ENCODE data around the gene CMYA5.

The CMYA5 gene

DNA sequence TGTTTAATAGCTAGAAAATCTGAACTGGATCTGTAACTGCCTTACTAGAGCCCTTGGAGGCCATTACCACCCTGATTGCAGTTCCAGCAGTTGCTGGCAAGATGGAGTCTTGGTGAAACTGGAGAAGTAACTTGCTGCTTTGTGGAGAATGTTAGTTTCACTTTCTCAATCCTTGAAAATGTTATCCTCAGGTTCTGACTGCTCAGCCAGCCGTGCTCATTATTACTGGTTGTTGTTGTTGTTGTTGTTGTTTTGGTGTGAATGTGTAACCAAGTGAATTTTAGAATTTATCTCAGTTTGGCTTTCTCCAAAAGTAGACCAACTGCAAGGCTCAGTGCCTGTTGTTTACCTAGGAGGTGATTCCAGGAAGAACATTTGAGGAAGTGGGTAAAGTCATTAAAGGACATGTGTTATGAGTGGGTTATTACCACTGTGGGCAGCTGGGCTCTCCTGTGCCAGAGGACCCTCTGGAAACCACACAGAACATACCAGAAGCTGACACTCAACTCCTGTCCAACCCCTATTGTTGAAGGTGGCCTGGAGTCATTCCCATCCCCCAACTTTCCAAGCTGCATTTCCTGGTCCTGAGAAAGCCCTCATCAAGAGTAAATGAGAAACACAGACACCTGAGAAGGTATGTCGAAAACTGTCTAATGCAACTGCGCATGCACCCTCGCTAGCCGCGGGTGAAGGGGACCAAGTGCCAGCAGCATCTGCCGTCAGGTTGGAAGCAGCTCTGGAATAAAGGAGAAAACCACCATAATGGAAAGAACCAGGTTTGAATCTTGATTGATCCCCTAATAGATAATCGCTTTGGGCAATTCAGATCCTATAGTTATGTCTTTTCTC, 111.6 kb downstream of the CMYA5 start:
- DNase-seq: no peak

DNA sequence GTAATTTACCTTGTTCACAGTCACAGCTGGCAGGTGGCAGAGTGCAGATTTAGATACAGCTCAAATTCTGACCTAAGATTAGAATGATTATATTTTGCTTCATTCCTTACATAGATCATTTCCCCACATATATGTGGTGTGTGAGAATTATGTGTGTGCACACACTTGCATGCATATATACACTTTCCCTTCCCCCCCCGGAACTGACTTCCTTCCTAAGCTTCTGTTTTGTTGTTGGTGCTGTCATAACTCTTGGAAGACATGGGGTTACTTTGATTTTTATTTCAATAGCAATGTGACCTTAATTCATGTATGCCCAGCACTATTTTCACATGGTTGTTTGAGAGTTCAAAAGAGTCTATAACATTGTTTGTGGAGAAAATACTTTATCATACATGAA, 112.8 kb downstream of the CMYA5 start:
- no peak for DNase-seq

GRCh38 chr5:79803007-79803406, 113.4 kb downstream of the CMYA5 start:
- no peak for DNase-seq

GRCh38 chr5:79806741-79807140, 117.1 kb downstream of the CMYA5 start:
- DNase-seq: no peak

DNA sequence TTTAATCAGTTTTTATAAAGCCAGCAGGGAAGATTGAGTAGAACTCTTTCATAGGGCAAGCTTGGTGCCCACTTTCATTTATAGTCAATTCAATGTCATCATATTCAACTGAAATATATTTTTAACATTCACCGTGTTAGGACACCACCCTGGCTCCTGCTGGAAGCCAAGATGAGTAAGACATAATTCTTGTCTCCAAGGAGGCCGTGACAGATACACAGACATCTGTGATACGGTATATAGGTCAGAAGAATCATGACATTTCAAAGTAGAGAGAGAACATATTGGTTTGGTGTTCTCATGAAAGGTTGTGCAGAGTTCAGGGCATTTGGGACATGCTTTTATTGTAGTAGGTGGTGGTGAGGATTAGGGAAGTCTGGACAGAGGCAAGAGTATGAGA, 120.1 kb downstream of the CMYA5 start:
- DNase-seq: no peak

DNA sequence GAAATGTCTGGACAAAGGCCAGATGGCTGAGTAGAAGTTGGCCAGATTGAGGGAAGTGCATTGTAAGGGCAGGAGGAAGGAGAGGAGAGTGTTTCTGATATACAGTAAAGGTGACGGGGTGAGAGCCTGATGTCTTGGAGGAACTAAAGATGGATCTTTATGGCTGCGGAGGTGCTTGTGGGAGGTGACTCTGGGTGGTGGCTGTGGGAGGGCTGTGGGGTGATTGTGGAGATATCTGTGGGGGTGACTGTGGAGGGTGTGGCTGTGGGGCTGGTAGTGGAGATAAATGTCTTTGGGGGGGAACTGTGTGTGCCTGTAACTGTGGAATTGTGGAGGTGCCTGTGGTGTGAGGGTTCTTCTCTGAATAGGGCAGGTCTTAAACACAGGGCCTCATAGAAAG, 121.4 kb downstream of the CMYA5 start:
- no peak for DNase-seq

DNA sequence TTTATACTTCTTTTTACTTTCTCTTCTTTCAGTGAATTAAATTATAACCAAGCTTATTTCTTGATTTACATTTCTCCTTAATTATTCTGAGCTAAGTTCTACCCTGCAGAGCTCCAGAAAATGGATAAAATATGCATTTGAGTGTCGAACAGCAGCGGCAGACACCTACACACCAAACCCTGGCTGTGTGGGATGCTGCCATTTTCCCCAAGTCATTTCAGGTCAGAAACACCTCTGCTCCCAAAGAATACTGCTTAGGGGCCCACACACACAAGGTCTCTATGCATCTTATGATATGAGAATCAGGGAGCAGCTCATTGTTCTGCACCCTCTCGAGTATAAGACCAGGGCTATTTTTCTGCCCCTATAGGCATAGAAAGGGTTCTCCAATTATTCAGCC, 122.3 kb downstream of the CMYA5 start:
- no peak for DNase-seq

DNA sequence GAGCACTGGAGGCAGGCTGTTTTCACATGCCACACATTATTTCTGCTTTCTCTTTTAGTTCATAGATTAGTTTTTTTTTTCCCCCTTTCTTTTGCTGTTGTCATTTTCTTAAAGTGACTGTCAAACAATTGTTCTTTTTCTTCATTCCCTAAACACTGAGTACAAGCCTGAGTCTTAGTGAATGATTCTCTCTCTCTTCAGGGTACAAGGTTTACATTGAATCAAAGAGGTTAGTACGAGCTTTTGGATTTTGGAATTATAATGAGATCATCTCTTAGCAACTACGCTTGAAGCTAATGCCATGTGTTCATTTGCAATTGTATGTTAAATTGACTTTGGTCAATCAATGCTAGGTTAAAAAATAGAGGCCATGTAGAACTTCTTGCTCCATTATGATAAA, 125.1 kb downstream of the CMYA5 start:
- no peak for DNase-seq

DNA sequence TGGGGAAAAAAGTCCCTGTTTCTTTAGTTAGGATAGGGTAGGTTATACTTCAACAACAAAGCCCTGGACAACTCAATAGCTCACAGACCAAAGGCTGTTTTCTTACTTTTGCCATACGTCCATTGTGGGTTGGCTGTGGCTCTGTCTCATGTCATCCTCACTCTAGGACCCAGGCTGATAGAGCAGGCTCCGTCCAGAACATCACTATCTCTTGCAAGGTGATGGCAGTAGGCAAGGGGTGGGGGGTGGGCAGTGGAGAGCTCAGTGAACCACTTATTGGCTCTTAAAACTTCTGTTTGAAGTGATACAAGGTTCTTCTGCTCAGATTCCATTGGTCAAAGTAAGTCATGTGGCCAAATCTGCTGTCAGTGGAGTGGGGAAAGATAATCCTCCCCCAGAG, 126.4 kb downstream of the CMYA5 start:
- DNase-seq: no peak

- no peak for DNase-seq
These were observed 131.0 kb downstream of the CMYA5 start for GRCh38 chr5:79820648-79821047.

DNA sequence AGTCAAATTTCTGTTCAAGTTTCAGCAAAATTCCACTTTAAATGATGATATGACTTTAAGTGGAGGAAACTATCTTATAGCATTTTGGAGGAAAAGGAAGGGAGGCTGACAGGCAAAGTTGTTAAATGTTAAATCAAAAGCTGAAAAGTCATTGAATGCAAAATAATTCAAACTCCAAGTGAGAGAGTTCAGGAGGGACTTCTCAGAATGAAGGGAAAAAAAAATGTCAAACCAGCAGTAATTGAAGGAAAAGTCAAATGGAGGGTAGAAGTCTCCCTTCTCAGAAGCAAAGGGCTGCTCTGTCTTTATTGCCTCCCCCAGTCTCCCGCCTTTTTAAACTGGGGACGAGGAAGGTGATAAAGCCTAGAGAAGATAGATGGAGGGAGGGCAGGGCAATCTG, 134.8 kb downstream of the CMYA5 start:
- no peak for DNase-seq

GRCh38 chr5:79825802-79826201, 136.2 kb downstream of the CMYA5 start:
- DNase-seq: no peak

GRCh38 chr5:79827159-79827629, 137.6 kb downstream of the CMYA5 start:
- DNase-seq: no peak

DNA sequence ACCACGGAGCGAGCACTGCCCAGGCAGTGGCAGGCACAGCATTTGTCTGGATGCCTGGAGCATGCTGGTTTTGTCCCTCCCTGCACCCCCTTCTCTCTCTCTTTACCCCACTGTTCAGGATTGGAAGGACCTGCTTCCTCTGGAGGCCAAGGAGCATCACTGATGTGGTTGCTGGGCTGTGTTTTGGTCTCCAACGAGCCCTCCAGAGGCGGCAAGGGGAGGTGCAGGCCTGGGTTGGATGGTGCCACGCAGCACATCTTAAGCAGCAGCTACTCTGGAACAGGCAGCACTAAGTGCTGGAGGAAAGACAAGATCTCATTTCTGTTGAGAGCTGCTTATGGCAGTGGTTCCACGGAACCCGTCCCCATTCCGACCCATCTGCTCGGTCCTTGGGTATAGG, 139.6 kb downstream of the CMYA5 start:
- DNase-seq: no peak

DNA sequence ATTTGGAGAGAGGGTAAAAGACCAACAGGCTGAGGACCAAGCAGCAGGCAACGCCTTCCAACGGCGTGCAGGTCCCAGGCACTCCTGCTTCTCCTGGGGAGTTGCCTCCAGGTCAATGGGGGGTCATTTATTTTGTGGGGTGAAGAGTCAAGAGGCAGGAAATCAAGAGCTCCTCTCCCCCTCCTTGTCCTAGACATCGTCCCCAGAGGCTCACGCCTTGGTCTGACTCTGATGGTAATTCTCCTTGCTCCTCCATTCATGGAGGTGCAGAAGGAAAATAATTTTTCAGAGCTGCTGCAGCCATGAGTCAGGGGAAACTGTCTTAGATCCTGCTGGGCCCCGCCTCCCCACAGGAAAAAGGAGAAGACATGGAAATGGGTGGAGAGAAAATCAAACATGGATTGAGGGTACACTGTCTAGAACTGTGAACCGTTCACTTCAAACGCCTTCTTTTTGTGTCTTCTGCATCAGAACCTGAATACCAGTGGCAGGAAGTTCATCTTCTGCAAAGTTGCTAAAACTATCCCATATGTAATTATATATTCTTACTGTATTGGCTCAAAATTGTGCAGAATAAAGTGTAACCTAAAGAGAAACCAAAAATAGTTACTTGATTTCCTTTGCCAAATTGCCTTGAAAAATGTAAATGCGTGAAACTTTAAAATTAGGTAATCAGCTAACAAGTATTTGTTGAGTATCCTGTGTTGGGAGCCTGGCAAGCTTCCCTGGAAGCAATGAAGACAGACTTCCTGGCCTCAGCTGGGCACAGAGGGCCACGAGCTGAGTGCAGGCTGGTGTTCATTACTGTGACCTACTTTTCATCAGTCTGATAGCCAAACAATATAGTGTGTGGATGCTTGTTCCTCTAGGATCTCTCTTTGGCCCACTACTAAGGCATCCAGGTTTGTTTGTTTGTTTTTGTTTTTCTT, 142.0 kb downstream of the CMYA5 start:
- DNase-seq: no peak

- DNase-seq: no peak
These were observed 143.3 kb downstream of the CMYA5 start for GRCh38 chr5:79832911-79833310.

DNA sequence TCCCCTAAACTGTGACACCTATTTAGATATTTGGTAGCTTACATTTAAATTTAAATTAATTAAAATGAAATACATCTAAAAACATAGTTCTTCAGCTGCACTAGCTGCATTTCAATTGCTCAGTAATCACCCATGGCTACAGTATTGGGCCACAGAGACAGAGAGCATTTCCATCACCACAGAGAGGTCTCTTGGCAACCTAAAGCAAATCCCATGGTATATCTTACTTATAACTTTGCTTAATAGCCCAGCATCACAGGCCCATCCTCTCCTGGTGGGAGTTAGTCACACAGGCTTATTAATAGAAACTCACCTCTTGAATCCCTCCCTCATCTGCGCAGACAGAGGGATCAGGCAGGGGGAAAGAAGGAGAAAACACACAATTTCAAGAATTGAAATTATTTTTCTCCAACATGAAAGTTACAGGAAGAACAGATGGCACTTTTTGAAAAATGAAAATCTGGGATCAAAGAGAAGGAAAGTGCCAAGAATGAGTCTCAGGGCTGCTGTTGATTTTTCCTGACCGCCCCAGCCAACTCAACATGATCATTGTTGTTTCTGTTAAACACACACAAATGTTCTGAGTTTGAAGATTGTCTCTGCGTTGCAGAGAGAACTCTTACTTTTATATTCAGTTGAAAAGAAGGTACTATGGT, 144.6 kb downstream of the CMYA5 start:
- DNase-seq: no peak

DNA sequence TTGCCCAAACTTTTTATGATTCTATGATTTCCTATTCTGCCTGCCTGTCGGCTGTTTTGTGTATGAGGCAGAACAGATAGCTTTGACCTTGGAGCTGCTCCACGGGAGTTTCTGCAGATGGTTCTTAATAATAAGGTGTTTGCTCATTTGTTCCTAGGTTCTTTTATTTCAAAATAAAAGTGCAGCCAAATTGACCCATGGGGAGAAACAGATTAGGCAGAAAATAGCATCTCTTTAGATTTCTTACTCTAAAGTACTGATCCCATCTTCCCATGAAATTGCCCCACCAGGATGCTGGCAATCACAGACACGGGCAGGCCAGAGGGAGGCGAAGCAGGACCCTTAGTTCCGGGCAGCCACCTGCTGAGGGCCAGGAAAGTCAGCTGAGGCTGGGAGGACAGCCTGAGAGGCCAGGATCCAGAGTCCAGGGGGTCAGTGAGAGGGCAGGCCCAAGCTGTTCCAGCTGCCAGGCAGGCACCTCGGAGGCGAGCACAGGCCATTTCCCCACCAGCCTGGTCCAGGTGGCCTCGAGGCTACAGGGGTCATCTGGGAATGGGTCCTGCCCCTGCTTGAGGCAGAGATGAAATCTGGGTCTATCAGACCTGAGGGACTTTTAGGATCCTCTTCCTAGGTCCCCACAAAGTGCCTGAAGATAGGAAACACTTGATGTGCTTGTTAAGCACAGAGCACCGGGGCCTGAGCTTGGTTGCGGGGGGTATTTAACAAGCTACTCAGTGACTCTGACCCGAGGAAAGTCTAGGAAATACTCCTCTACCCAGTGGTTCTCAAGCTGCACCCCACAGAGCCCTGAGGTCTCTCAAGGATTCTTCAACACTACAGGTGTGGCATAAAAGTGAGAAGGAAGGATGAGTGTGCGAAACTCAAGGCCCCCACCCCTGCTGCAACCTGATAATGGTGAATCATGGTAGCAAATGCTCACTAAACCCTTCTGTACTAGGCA, 145.4 kb downstream of the CMYA5 start:
- no peak for DNase-seq

GRCh38 chr5:79837761-79838551, 148.3 kb downstream of the CMYA5 start:
- DNase-seq: no peak

DNA sequence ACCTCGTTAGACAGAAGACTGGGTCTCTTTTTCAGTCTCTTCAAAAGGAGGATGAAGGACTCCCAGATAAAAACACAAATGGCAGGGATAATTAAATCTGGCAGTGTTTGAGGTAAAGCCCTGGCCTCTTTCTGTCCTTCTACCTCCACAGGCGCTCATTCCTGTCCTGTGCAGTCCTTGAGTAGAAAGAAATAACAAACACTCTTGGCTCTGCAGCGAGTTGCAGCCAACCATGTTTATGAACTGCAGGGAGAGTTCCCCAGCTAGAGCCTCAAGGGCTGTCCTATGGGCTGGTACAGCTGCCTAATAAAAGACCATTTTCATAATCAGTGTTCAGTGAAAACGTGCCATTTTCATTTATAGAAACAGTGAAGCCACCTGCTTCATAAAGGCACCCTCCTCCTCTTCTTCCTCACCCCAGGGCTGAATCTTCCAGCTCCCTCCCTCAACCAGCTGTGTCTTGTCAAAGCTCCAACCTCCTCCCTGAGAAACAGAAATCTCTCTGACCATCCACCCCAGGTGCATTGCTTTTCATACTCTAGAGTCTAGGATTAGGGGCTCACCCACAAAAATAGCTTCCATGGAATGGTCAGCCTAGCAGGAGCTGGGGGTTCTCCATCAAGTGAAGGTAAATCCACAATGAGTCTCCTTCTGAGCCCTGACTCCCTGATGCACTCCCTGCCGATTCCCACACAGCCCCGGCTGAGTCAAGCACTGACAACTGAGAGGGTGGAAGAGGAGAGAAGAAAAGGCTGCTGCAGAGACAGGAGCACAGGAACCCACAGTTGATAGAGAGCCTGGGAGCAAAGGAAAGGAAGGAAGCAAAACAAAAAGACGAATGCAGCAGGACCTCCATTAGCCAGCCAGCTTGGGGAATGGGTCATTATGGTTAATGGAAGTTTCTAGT, 150.7 kb downstream of the CMYA5 start:
- DNase-seq: no peak
